OCI-LY1 (cell line): ENCODE results near the gene VEPH1.

ENCODE experiments used
- H2AFZ ChIP-seq: fragments of 200-600 bp; sonication (generic), shearing (Covaris generic); 2 replicates; pipeline ENCODE4 v1.6.0; 2014; ENCODE audit warnings: antibody characterized with exemption, mild to moderate bottlenecking, low read length
- H3F3A ChIP-seq: fragments of 200-600 bp; sonication (generic), shearing (Covaris generic); 2 replicates; pipeline ENCODE4 v1.6.0; 2014; ENCODE audit warnings: mild to moderate bottlenecking, antibody characterized with exemption, low read length, moderate library complexity; ENCODE audit not compliant: insufficient read depth
- H3K27ac ChIP-seq: fragments of 200-600 bp; sonication (generic); 2 replicates; pipeline ENCODE4 v1.5.1; 2014; ENCODE audit warnings: low read length, mixed run types, mild to moderate bottlenecking, low read depth; ENCODE audit not compliant: poor library complexity, severe bottlenecking
- H3K27me3 ChIP-seq: fragments of 200-600 bp; sonication (generic); 2 replicates; pipeline ENCODE4 v1.6.0; 2014; ENCODE audit warnings: antibody characterized with exemption, mild to moderate bottlenecking, low read length, moderate library complexity; ENCODE audit not compliant: insufficient read depth
- H3K36me3 ChIP-seq: fragments of 200-600 bp; sonication (generic); 2 replicates; pipeline ENCODE4 v1.6.1; 2014; ENCODE audit warnings: mild to moderate bottlenecking, antibody characterized with exemption, low read length, moderate library complexity, mixed read lengths; ENCODE audit not compliant: insufficient read depth
- H3K4me1 ChIP-seq: fragments of 200-600 bp; sonication (generic); 2 replicates; pipeline ENCODE4 v1.5.1; 2014; ENCODE audit warnings: mild to moderate bottlenecking, low read length, moderate library complexity; ENCODE audit not compliant: insufficient read depth, severe bottlenecking
- H3K4me2 ChIP-seq: fragments of 200-600 bp; sonication (generic), shearing (Covaris generic); 2 replicates; pipeline ENCODE4 v1.6.1; 2014; ENCODE audit warnings: low read length
- H3K4me3 ChIP-seq: fragments of 200-600 bp; sonication (generic); 2 replicates; pipeline ENCODE4 v1.5.1; 2014; ENCODE audit warnings: low read length, low read depth, mild to moderate bottlenecking, mixed read lengths; ENCODE audit not compliant: poor library complexity, severe bottlenecking
- H3K79me2 ChIP-seq: fragments of 200-600 bp; shearing (Covaris generic); 2 replicates; pipeline ENCODE4 v1.6.1; 2016; ENCODE audit warnings: mixed run types, low read length, mixed read lengths; ENCODE audit not compliant: insufficient read depth
- H3K9ac ChIP-seq: fragments of 200-600 bp; sonication (generic), shearing (Covaris generic); 2 replicates; pipeline ENCODE4 v1.6.1; 2014; ENCODE audit warnings: mild to moderate bottlenecking, low read length, mixed read lengths
- H3K9me2 ChIP-seq: fragments of 200-600 bp; sonication (generic), shearing (Covaris generic); 2 replicates; pipeline ENCODE4 v1.6.1; 2014; ENCODE audit warnings: low read depth, mild to moderate bottlenecking, low read length, mixed read lengths
- H3K9me3 ChIP-seq: fragments of 200-600 bp; shearing (Covaris generic); 2 replicates; pipeline ENCODE4 v1.6.1; 2014; ENCODE audit warnings: low read length, mixed read lengths
- H4K20me1 ChIP-seq: fragments of 200-600 bp; sonication (generic), shearing (Covaris generic); 2 replicates; pipeline ENCODE4 v1.6.0; 2016; ENCODE audit warnings: mild to moderate bottlenecking, low read length; ENCODE audit not compliant: insufficient read depth
- EZH2 ChIP-seq: fragments of 200-600 bp; sonication (generic), shearing (Covaris generic); IDR thresholded peaks from 2 replicates; pipeline ENCODE4 v1.8.0; 2017; ENCODE audit warnings: borderline replicate concordance, mixed run types, mild to moderate bottlenecking, antibody characterized with exemption, low read length, moderate library complexity, mixed read lengths
- TF ChIP-seq, protein P1 (sequence below): fragments of 200-600 bp; sonication (generic), shearing (Covaris generic); IDR thresholded peaks from 2 replicates; pipeline ENCODE4 v1.5.1; 2017; ENCODE audit warnings: mild to moderate bottlenecking, antibody characterized with exemption, low read length, moderate library complexity, mixed read lengths

Gene VEPH1

DNA sequence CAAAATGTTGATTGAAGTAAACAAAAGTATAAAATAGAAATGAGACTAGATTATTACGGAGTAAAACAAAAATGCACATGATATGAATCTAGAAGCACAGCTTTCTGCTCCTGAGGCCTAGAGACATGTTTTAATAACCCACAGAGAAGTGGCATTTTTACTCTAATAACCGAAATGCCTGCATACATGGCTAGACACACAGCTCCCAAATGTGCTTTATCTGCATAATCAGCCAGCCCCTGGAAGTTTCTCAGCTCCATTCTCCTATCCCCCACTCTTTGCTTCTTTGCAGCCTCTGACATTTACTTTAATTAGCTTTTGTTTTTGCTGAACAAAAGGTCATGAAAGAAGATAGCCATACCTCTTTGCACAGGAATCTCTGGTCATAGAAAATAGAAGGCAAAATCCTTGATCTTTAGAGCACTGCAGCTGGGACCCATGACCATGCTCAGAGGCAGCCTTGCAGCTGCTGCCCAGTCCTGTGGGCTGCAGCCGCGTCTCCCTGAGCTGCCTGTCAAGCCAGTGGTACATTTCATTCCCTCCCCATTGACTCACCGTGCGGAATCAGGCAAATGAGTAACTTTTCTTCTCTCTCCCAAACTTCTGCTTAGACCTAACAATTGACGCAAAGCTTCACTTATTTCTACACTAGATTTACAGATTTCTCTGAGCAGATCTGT is at the start of gene VEPH1:
VEPH1 (minus strand) TSS at position 501 of the 680 bp plus-strand sequence. CDS start 8,067 bp downstream, outside the sequence.
- Histone ChIP-seq H3K9me3 (no peaks in the 10 kb centered on the region), H3K4me1 (no peaks in the 10 kb centered on the region), H3K27me3 (0 out of 2 replicates have a peak, but pooled peaks cover 4% of the 10 kb centered on the region), H3K4me2 (no peak within 1 kb of the TSS), H3F3A (no peaks in the 10 kb centered on the region), H3K36me3 (no peaks in the 10 kb centered on the region), H2AFZ (no peak within 1 kb of the TSS), H3K4me3 (no peak within 1 kb of the TSS), H3K27ac (no peak within 1 kb of the TSS), H4K20me1 (no peaks in the 10 kb centered on the region), H3K9ac (no peak within 1 kb of the TSS), H3K79me2 (no peaks in the 10 kb centered on the region), H3K9me2 (no peaks in the 10 kb centered on the region)
- no peak for TF ChIP-seq EZH2
- TF ChIP-seq, protein P1, sequence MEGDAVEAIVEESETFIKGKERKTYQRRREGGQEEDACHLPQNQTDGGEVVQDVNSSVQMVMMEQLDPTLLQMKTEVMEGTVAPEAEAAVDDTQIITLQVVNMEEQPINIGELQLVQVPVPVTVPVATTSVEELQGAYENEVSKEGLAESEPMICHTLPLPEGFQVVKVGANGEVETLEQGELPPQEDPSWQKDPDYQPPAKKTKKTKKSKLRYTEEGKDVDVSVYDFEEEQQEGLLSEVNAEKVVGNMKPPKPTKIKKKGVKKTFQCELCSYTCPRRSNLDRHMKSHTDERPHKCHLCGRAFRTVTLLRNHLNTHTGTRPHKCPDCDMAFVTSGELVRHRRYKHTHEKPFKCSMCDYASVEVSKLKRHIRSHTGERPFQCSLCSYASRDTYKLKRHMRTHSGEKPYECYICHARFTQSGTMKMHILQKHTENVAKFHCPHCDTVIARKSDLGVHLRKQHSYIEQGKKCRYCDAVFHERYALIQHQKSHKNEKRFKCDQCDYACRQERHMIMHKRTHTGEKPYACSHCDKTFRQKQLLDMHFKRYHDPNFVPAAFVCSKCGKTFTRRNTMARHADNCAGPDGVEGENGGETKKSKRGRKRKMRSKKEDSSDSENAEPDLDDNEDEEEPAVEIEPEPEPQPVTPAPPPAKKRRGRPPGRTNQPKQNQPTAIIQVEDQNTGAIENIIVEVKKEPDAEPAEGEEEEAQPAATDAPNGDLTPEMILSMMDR: no peak

DNA sequence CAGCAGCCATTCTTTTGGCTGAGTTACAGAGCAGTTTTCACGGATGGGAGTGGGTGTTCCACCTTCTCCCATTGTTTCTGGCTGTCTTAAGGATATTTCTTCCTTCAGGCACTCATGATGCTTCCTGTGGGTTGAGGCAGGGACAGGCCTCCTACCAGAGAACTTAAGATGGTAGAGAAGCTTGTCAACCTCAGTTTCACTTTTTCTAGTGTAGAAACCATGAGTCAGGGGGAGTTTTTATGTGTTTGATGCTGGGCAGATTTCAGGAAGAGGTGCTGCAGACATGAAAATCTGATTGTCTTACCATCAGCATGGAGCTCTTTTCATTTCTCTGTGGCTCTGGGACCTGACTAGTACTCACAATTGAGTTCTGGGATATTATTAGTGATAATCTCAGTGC is 48.7 kb upstream of the VEPH1 start:
- Histone ChIP-seq H4K20me1 (no peaks in the 10 kb centered on the region), H3K4me1 (no peaks in the 10 kb centered on the region), H3K9ac (no peak overlapping the region), H3K27me3 (no peaks in the 10 kb centered on the region), H3K4me3 (no peak overlapping the region), H2AFZ (no peak overlapping the region), H3K36me3 (no peaks in the 10 kb centered on the region), H3K79me2 (no peaks in the 10 kb centered on the region), H3K27ac (no peak overlapping the region), H3K4me2 (no peak overlapping the region), H3K9me3 (no peaks in the 10 kb centered on the region), H3F3A (no peaks in the 10 kb centered on the region), H3K9me2 (no peaks in the 10 kb centered on the region)
- no peak for TF ChIP-seq EZH2
- TF ChIP-seq, protein P1: no peak

DNA sequence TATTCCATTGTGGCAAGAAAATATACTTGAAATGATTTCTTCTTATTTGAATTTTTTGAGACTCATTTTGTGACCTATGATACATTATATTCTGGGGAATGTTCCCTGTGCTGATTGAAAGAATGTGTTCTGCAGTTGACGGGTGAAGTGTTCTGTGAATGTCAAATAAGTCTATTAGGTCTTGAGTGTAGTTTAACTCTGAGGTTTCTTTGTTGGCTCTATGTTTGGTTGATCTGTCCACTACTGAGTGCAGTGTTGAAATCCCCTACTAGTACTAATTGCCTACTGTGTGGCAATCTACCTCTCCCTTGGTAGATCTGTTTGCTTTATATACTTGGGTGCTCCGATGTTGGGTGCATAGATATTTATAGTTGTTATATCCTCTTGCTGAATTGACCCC is 46.3 kb upstream of the VEPH1 start:
- no peak overlapping the region for H3K27ac ChIP-seq
- H3K79me2 ChIP-seq: no peaks in the 10 kb centered on the region
- H3K9ac ChIP-seq: no peak overlapping the region
- TF ChIP-seq, protein P1: no peak
- TF ChIP-seq EZH2: no peak
- H3K4me1 ChIP-seq: no peaks in the 10 kb centered on the region
- no peaks in the 10 kb centered on the region for H3K27me3 ChIP-seq
- H3K9me3 ChIP-seq: no peaks in the 10 kb centered on the region
- H3K9me2 ChIP-seq: no peaks in the 10 kb centered on the region
- no peak overlapping the region for H3K4me3 ChIP-seq
- no peaks in the 10 kb centered on the region for H3F3A ChIP-seq
- H3K4me2 ChIP-seq: no peak overlapping the region
- no peaks in the 10 kb centered on the region for H3K36me3 ChIP-seq
- H2AFZ ChIP-seq: no peak overlapping the region
- no peaks in the 10 kb centered on the region for H4K20me1 ChIP-seq
